ENCODE results near the gene ADAMTS17.

DNA sequence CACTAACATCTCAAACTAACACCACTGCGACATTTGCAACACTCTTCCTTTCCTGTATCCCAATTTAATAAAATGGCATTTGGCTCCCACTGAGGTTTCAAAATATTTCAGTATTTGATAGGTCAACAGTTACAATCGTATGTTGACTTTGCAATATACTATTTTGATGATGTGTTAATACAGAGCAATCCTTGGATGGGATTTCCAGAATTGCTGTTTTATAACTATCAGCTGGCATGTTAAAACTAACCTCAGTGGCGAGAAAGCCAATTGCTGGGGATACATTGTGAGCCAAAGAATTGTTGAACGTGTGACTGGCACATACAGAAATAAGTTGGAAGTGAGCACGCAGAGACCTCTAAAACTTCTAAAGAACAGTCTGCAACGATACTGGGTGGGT is 382.4 kb downstream of the ADAMTS17 start:
- TF ChIP-seq, protein P1, sequence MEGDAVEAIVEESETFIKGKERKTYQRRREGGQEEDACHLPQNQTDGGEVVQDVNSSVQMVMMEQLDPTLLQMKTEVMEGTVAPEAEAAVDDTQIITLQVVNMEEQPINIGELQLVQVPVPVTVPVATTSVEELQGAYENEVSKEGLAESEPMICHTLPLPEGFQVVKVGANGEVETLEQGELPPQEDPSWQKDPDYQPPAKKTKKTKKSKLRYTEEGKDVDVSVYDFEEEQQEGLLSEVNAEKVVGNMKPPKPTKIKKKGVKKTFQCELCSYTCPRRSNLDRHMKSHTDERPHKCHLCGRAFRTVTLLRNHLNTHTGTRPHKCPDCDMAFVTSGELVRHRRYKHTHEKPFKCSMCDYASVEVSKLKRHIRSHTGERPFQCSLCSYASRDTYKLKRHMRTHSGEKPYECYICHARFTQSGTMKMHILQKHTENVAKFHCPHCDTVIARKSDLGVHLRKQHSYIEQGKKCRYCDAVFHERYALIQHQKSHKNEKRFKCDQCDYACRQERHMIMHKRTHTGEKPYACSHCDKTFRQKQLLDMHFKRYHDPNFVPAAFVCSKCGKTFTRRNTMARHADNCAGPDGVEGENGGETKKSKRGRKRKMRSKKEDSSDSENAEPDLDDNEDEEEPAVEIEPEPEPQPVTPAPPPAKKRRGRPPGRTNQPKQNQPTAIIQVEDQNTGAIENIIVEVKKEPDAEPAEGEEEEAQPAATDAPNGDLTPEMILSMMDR (IDR thresholded peaks at IDR 0.05; ENCODE audit: low read depth, low read length, poor library complexity, severe bottlenecking) = no peak
- no peak for TF ChIP-seq EZH2phosphoT487 (IDR thresholded peaks at IDR 0.05; ENCODE audit: borderline replicate concordance, low read length)

Measured in DOHH2 (cell line).